ENCODE data around the gene IL22RA1.

The IL22RA1 gene

DNA sequence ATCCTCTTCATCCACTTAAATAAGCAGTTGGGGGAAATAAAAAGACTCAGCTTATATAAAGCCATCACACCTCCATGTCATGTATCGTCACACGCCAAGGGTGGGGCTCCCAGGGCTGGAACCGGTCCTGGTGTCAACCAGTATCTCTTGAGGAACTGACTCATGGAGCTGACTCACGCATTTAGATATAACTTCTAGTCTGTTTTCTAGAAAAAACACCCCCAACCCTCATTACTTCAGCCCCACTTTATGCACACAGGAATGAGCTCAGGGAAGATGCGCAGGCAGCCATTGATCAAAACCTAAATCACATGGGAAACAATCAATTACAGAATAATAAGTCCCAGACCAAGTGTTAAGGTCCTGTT, 6.9 kb upstream of the IL22RA1 start:
- Histone ChIP-seq H2BK12ac (ENCODE audit: low read length in 2 of 2) (no peak overlapping the region), H4K8ac (ENCODE audit: low read length) (no peak overlapping the region), H2BK15ac (ENCODE audit: low read depth, poor library complexity, severe bottlenecking) (no peak overlapping the region), H3K79me1 (replicated peaks; ENCODE audit: low read length, poor library complexity, severe bottlenecking) (no peaks in the 10 kb centered on the region), H3K36me3 (ENCODE audit: control insufficient read depth in 1 of 2, insufficient read depth in 2 of 2, low read depth in 1 of 2, low read length in 2 of 2) (no peaks in the 10 kb centered on the region), H3K27me3 (ENCODE audit: control insufficient read depth in 1 of 2, insufficient read depth in 1 of 2, low read length in 2 of 2) (peaks cover 47% of the 10 kb centered on the region in 2 experiments), H3K4me2 (ENCODE audit: low read length, poor library complexity, severe bottlenecking) (no peak overlapping the region), H3K4me3 (ENCODE audit: insufficient read depth in 1 of 2, low read depth in 1 of 2, low read length in 2 of 2) (peak overlapping the region in 1 of 2 experiments; percentile 75), H3K14ac (ENCODE audit: low read length in 2 of 2) (peak overlapping the region in 1 of 2 experiments; percentile 45), H4K91ac (ENCODE audit: low read length) (no peak overlapping the region), H2AFZ (ENCODE audit: low read depth, low read length) (no peak overlapping the region), H3K23ac (ENCODE audit: low read length in 2 of 2) (no peak overlapping the region), H3K4me1 (ENCODE audit: control insufficient read depth, insufficient read depth, low read depth, low read length) (peaks cover 4% of the 10 kb centered on the region), H2BK5ac (ENCODE audit: low read depth, low read length, poor library complexity, severe bottlenecking) (no peak overlapping the region), H2BK120ac (ENCODE audit: low read depth, low read length) (no peak overlapping the region), H3K27ac (ENCODE audit: low read length, poor library complexity, severe bottlenecking) (no peak overlapping the region), H2AK5ac (ENCODE audit: low read length, severe bottlenecking) (no peak overlapping the region), H3K18ac (ENCODE audit: low read depth in 1 of 2, low read length in 2 of 2) (peak overlapping the region in 1 of 2 experiments; percentile 16), H3K9ac (ENCODE audit: low read length) (peak overlapping the region; percentile 71), H3K9me3 (ENCODE audit: control insufficient read depth, low read length) (no peaks in the 10 kb centered on the region), H3K4ac (ENCODE audit: low read depth in 1 of 2, low read length in 2 of 2) (no peak overlapping the region)
- DNase-seq: peak; percentile 85
- 24% methylated on average over 5 of the region's 5 CpGs for WGBS

DNA sequence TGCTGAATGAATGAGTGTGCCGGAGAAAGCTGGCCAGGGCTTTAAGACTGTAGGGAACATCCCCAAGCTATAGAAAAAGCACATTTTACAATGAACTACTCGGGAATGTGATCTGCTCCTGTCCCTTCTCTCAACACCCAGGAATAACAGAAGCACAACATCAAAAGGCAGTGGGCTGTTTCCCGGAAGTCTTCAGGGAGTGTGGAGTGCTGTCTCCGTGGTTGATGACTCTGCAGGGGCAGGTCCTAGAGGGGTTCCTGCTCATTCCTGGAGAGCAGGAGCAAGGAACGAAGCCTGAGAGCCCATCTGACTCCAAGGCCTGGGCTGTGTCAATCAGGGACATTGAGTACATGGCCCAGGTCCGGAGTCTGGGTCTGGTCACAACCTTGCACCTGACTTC, 4.9 kb upstream of the IL22RA1 start:
- H3K4me3 ChIP-seq (ENCODE audit: insufficient read depth in 1 of 2, low read depth in 1 of 2, low read length in 2 of 2): no peak overlapping the region
- DNase-seq: no peak

DNA sequence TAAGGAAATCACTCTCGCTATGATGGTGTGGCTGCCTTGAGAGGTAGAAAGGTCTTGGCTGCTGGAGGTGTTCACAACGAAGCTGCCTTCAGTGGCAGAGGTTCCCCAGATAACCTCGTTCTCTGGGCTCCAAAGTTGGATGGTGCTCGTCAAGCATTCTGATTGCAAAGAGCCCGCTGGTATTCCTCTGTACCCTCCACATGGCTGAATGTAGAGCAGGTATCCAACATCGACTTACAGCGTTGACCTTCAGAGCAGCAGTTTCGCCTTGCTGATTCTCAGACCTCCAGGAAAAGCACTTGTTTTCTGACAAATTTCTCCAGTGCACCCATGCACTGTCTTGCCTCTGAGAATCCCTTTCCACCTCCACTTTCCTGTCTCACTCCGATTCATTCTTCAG, 4.3 kb upstream of the IL22RA1 start:
- no peak overlapping the region for H3K9ac ChIP-seq (ENCODE audit: low read length)
- H3K4ac ChIP-seq (ENCODE audit: low read depth in 1 of 2, low read length in 2 of 2): no peak overlapping the region
- H3K4me1 ChIP-seq (ENCODE audit: control insufficient read depth, insufficient read depth, low read depth, low read length): peaks cover 4% of the 10 kb centered on the region
- H3K79me1 ChIP-seq (replicated peaks; ENCODE audit: low read length, poor library complexity, severe bottlenecking): no peaks in the 10 kb centered on the region
- no peak overlapping the region for H4K8ac ChIP-seq (ENCODE audit: low read length)
- H3K23ac ChIP-seq (ENCODE audit: low read length in 2 of 2): no peak overlapping the region
- no peak overlapping the region for H2AFZ ChIP-seq (ENCODE audit: low read depth, low read length)
- H3K4me2 ChIP-seq (ENCODE audit: low read length, poor library complexity, severe bottlenecking): no peak overlapping the region
- no peak overlapping the region for H3K18ac ChIP-seq (ENCODE audit: low read depth in 1 of 2, low read length in 2 of 2)
- H3K27me3 ChIP-seq (ENCODE audit: control insufficient read depth in 1 of 2, insufficient read depth in 1 of 2, low read length in 2 of 2): peaks cover 48 to 63% of the 10 kb centered on the region in 2 experiments
- H3K14ac ChIP-seq (ENCODE audit: low read length in 2 of 2): no peak overlapping the region
- no peak overlapping the region for H2BK5ac ChIP-seq (ENCODE audit: low read depth, low read length, poor library complexity, severe bottlenecking)
- H3K9me3 ChIP-seq (ENCODE audit: control insufficient read depth, low read length): no peaks in the 10 kb centered on the region
- 94% methylated on average over 9 of the region's 9 CpGs for WGBS
- DNase-seq: no peak
- H3K4me3 ChIP-seq (ENCODE audit: insufficient read depth in 1 of 2, low read depth in 1 of 2, low read length in 2 of 2): no peak overlapping the region
- no peak overlapping the region for H2BK12ac ChIP-seq (ENCODE audit: low read length in 2 of 2)
- no peak overlapping the region for H3K27ac ChIP-seq (ENCODE audit: low read length, poor library complexity, severe bottlenecking)
- H2BK15ac ChIP-seq (ENCODE audit: low read depth, poor library complexity, severe bottlenecking): no peak overlapping the region
- H2AK5ac ChIP-seq (ENCODE audit: low read length, severe bottlenecking): no peak overlapping the region
- H3K36me3 ChIP-seq (ENCODE audit: control insufficient read depth in 1 of 2, insufficient read depth in 2 of 2, low read depth in 1 of 2, low read length in 2 of 2): no peaks in the 10 kb centered on the region
- no peak overlapping the region for H4K91ac ChIP-seq (ENCODE audit: low read length)
- no peak overlapping the region for H2BK120ac ChIP-seq (ENCODE audit: low read depth, low read length)

More for the DNA sequence above, 4.9 kb upstream of the IL22RA1 start:
- H2AFZ ChIP-seq (ENCODE audit: low read depth, low read length): no peak overlapping the region
- no peak overlapping the region for H3K18ac ChIP-seq (ENCODE audit: low read depth in 1 of 2, low read length in 2 of 2)
- peaks cover 4% of the 10 kb centered on the region for H3K4me1 ChIP-seq (ENCODE audit: control insufficient read depth, insufficient read depth, low read depth, low read length)
- H3K23ac ChIP-seq (ENCODE audit: low read length in 2 of 2): no peak overlapping the region
- no peaks in the 10 kb centered on the region for H3K79me1 ChIP-seq (replicated peaks; ENCODE audit: low read length, poor library complexity, severe bottlenecking)
- no peak overlapping the region for H3K4me2 ChIP-seq (ENCODE audit: low read length, poor library complexity, severe bottlenecking)
- H3K27ac ChIP-seq (ENCODE audit: low read length, poor library complexity, severe bottlenecking): no peak overlapping the region
- 76% methylated on average over 6 of the region's 6 CpGs for WGBS
- H3K9ac ChIP-seq (ENCODE audit: low read length): no peak overlapping the region
- H4K8ac ChIP-seq (ENCODE audit: low read length): no peak overlapping the region
- peaks cover 54 to 62% of the 10 kb centered on the region in 2 experiments for H3K27me3 ChIP-seq (ENCODE audit: control insufficient read depth in 1 of 2, insufficient read depth in 1 of 2, low read length in 2 of 2)
- no peak overlapping the region for H2BK12ac ChIP-seq (ENCODE audit: low read length in 2 of 2)
- H3K14ac ChIP-seq (ENCODE audit: low read length in 2 of 2): no peak overlapping the region
- no peak overlapping the region for H4K91ac ChIP-seq (ENCODE audit: low read length)
- H3K4ac ChIP-seq (ENCODE audit: low read depth in 1 of 2, low read length in 2 of 2): no peak overlapping the region
- no peak overlapping the region for H2BK5ac ChIP-seq (ENCODE audit: low read depth, low read length, poor library complexity, severe bottlenecking)
- H3K9me3 ChIP-seq (ENCODE audit: control insufficient read depth, low read length): no peaks in the 10 kb centered on the region
- no peak overlapping the region for H2AK5ac ChIP-seq (ENCODE audit: low read length, severe bottlenecking)
- no peak overlapping the region for H2BK120ac ChIP-seq (ENCODE audit: low read depth, low read length)
- H3K36me3 ChIP-seq (ENCODE audit: control insufficient read depth in 1 of 2, insufficient read depth in 2 of 2, low read depth in 1 of 2, low read length in 2 of 2): no peaks in the 10 kb centered on the region
- no peak overlapping the region for H2BK15ac ChIP-seq (ENCODE audit: low read depth, poor library complexity, severe bottlenecking)

DNA sequence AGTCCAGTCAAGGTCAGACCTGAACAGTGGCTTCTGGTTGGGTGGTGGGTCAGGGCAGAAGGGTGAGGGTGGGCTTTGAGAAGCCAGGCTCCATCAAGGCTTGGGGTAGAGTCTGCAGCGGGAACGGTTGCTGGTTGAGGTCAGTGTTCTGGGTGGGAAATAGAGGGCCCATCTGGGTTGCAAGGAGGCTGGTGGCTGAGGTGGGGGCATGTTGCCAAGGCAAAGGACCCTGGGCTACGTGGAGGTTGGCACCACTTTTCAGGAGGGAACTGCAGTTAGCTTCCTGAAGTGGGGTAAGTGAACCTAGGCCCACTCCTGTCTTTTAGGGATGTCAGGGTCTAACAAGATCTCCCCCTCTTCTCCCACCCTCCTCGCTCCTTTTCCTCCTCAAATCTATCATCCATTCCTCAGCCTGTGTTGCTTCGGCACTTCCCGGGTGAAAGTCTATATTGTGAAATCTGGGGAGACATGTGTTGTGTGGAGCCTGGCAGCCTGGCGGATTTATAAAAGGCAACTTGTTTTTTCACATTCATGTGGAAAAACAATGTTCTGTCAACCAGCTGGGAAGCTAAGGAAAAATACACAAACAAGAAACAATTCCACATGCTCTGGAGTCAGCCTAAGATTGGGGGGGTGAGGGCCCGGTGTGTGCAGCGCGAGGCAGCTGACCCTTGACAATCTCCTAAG, 1.5 kb downstream of the IL22RA1 start:
- 96% methylated on average over 8 of the region's 10 CpGs for WGBS

More for the DNA sequence above, 1.5 kb downstream of the IL22RA1 start:
- Histone ChIP-seq H2BK12ac (ENCODE audit: low read length in 2 of 2) (no peak overlapping the region), H3K4me3 (ENCODE audit: insufficient read depth in 1 of 2, low read depth in 1 of 2, low read length in 2 of 2) (no peak overlapping the region), H3K9me3 (ENCODE audit: control insufficient read depth, low read length) (no peaks in the 10 kb centered on the region), H2BK120ac (ENCODE audit: low read depth, low read length) (no peak overlapping the region), H3K27me3 (ENCODE audit: control insufficient read depth in 1 of 2, insufficient read depth in 1 of 2, low read length in 2 of 2) (peaks cover 19 to 47% of the 10 kb centered on the region in 2 experiments), H3K4me1 (ENCODE audit: control insufficient read depth, insufficient read depth, low read depth, low read length) (no peaks in the 10 kb centered on the region), H4K8ac (ENCODE audit: low read length) (no peak overlapping the region), H3K4me2 (ENCODE audit: low read length, poor library complexity, severe bottlenecking) (no peak overlapping the region), H3K36me3 (ENCODE audit: control insufficient read depth in 1 of 2, insufficient read depth in 2 of 2, low read depth in 1 of 2, low read length in 2 of 2) (no peaks in the 10 kb centered on the region), H4K91ac (ENCODE audit: low read length) (no peak overlapping the region), H3K79me1 (replicated peaks; ENCODE audit: low read length, poor library complexity, severe bottlenecking) (no peaks in the 10 kb centered on the region), H2AFZ (ENCODE audit: low read depth, low read length) (no peak overlapping the region), H3K27ac (ENCODE audit: low read length, poor library complexity, severe bottlenecking) (no peak overlapping the region), H2AK5ac (ENCODE audit: low read length, severe bottlenecking) (no peak overlapping the region), H3K9ac (ENCODE audit: low read length) (no peak overlapping the region), H3K4ac (ENCODE audit: low read depth in 1 of 2, low read length in 2 of 2) (no peak overlapping the region), H2BK15ac (ENCODE audit: low read depth, poor library complexity, severe bottlenecking) (no peak overlapping the region), H3K23ac (ENCODE audit: low read length in 2 of 2) (no peak overlapping the region), H2BK5ac (ENCODE audit: low read depth, low read length, poor library complexity, severe bottlenecking) (no peak overlapping the region), H3K18ac (ENCODE audit: low read depth in 1 of 2, low read length in 2 of 2) (no peak overlapping the region), H3K14ac (ENCODE audit: low read length in 2 of 2) (peak overlapping the region in 1 of 2 experiments; percentile 70)
- DNase-seq: no peak
